Adrenal gland (tissue), 12 donors: ENCODE data around the gene WWOX. TPM values are rescaled to one million over a fixed set of nuclear protein-coding genes. Genes with fewer than 3 reads are reported as not detected.
A peak's percentile ranks its signal among the peaks of the same experiment; 100 is the strongest.

Experiments
- DNase-seq, 7 donors: peaks; one replicate each; pipeline ENCODE4 v3.0.0-alpha.2; 2019 to 2020
- H3K27ac ChIP-seq, 5 donors: fragments of 200-600 bp; sonication (generic) in 4 of 5; 1 replicate in 3 of 5; 2 replicates in 2 of 5; pipeline versions ENCODE4 v1.5.1 to v1.8.0; 2016 to 2020; ENCODE audit warnings: mild to moderate bottlenecking in 1 of 5
- H3K27me3 ChIP-seq: fragments of 200-600 bp; 2 replicates; pipeline ENCODE4 v1.8.0; 2021
- H3K36me3 ChIP-seq, 2 donors: fragments of 200-600 bp; replicated peaks in 1 of 2; 1 replicate in 1 of 2; 2 replicates in 1 of 2; pipeline versions ENCODE4 v1.5.1 to v1.8.0; 2018 to 2022
- H3K4me1 ChIP-seq, 2 donors: fragments of 200-600 bp; replicated peaks in 1 of 2; 1 replicate in 1 of 2; 2 replicates in 1 of 2; pipeline versions ENCODE4 v1.5.1 to v1.8.0; 2018 to 2021
- H3K4me3 ChIP-seq, 4 donors: fragments of 200-600 bp; sonication (generic) in 3 of 4; one replicate each; pipeline ENCODE4 v1.5.1; 2016 to 2018
- H3K9me3 ChIP-seq, 3 donors: fragments of 200-600 bp; sonication (generic) in 1 of 3; replicated peaks in 1 of 3; 1 replicate in 2 of 3; 2 replicates in 1 of 3; pipeline versions ENCODE4 v1.5.1 to v1.8.0; 2016 to 2021
- POLR2A ChIP-seq, 2 donors: fragments of 450-650 bp; IDR thresholded peaks; one replicate each; pipeline ENCODE4 v1.6.1; 2017; ENCODE audit warnings: antibody characterized with exemption in 2 of 2, mild to moderate bottlenecking in 2 of 2, moderate library complexity in 1 of 2
- WGBS, 4 donors: extraction: QIAGEN DNeasy Blood & Tissue Kit in 2 of 4; methylation state at CpG; one replicate each; pipeline versions ENCODE4 v1.1.5 to v1.1.7; 2013 to 2017; 5-methylcytosine and 5-hydroxymethylcytosine counted together
- intact Hi-C, 2 donors: fragments of 100-400 bp; cut with DNase I; formaldehyde crosslinking; loops; one replicate each; pipeline versions ENCODE4 v1.14.1 to v1.15.0; 2022 to 2023
- polyA plus RNA-seq, 3 donors: library from polyadenylated mRNA; stranded (reverse); fragments of 200-250 nt in 2 of 3; fragments of 350-450 nt in 1 of 3; fragmentation: Illumina TruSeq in 1 of 3; extraction: RNeasy Lipid Tissue Mini Kit (QIAGEN cat#74804) in 1 of 3; gene quantifications; one replicate each; pipeline ENCODE4 v1.2.3, GENCODE V29; 2013 to 2014
- total RNA-seq, 9 donors: library from RNA; depleted of rRNA in 4 of 9; stranded (reverse); fragments of >200 nt in 4 of 9; fragments of 120-200 nt in 1 of 9; fragmentation: NEBNext Ultra II Directional in 1 of 9; extraction: Animal tissue kit (Norgen Biotek cat#: 25700) in 1 of 9; gene quantifications; one replicate each; pipeline versions ENCODE4 v1.1.0 to v1.2.4, GENCODE V29; 2013 to 2023
- TF ChIP-seq, protein P1 (sequence below), 6 experiments: fragments of 450-650 bp in 4 of 6; fragments of 200-600 bp in 2 of 6; sonication (generic) in 1 of 6; IDR thresholded peaks; 1 replicate in 5 of 6; 2 replicates in 1 of 6; pipeline versions ENCODE4 v1.5.1 to v1.8.0; 2016 to 2021; ENCODE audit warnings: antibody characterized with exemption in 6 of 6, mild to moderate bottlenecking in 2 of 6, moderate library complexity in 1 of 6
- donor health status: healthy with polysubstance abuse.
- donor health status: Bipolar disorder and iron deficiency.
- donor health status: DM: yes; HTN: yes; CAD: no.
- donor health status: DM: no; HTN: no; CAD: no.
- donor health status: DM: no; HTN: no; CAD: no.
- donor health status: DM: yes; HTN: yes; CAD: no.

The WWOX gene
- total and polyA plus RNA-seq, 12 donors, result 11.8 to 74.6 (median 20.5) TPM

DNA sequence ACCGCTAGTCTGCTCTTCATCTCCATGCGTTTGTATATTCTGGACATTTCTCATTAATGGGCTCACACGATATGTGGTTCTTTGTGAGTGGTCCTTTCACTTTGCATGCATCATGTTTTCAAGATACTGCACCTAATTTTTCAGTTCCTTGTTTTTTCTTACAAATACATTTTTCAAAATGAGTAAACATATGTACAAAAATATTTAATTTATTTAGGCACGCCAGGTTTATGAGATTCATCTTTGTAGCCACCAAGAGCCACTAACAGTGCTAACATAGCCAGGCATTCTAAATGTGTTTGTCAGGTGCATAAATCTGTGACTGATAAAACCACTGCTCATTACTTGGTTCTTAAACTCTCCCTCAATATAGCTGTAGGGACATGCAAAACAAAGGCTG lies 375.3 kb downstream of the WWOX start:
- Histone ChIP-seq H3K4me3 (no peak overlapping the region), H3K4me1 (no peaks in the 10 kb centered on the region), H3K27ac (no peak overlapping the region), H3K27me3 (no peaks in the 10 kb centered on the region), H3K36me3 (no peaks in the 10 kb centered on the region), H3K9me3 (no peaks in the 10 kb centered on the region)
- TF ChIP-seq, protein P1, sequence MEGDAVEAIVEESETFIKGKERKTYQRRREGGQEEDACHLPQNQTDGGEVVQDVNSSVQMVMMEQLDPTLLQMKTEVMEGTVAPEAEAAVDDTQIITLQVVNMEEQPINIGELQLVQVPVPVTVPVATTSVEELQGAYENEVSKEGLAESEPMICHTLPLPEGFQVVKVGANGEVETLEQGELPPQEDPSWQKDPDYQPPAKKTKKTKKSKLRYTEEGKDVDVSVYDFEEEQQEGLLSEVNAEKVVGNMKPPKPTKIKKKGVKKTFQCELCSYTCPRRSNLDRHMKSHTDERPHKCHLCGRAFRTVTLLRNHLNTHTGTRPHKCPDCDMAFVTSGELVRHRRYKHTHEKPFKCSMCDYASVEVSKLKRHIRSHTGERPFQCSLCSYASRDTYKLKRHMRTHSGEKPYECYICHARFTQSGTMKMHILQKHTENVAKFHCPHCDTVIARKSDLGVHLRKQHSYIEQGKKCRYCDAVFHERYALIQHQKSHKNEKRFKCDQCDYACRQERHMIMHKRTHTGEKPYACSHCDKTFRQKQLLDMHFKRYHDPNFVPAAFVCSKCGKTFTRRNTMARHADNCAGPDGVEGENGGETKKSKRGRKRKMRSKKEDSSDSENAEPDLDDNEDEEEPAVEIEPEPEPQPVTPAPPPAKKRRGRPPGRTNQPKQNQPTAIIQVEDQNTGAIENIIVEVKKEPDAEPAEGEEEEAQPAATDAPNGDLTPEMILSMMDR (IDR thresholded peaks at IDR 0.05), result no peak
- no peak for TF ChIP-seq POLR2A (IDR thresholded peaks at IDR 0.05)
- no peak for DNase-seq
- intact Hi-C loops, result no loop called here
- 92 to 95% (median 93%) methylated on average over 4 of the region's 4 CpGs for WGBS, 4 donors

DNA sequence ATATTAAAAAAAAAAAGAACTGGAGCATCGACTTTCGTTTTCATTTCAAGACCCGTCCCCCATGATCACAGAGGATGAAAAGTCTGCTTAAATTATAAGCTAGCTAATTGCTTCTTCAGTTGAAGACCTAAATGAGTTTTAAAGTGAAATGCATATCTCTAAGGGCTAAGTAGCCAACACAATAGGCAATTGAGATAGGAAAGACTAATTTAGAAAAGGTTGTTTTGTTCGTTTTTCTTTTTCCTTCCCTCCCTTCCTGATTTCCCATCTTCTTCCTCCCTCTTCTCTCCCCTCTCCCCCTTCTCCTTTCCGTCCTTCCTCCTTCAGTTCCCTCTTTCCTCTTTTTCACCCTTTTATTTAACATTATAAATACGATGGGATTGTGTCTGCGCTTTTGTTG lies 377.2 kb downstream of the WWOX start:
- no peak for DNase-seq
- H3K36me3 ChIP-seq, result no peaks in the 10 kb centered on the region
- H3K4me1 ChIP-seq, result no peaks in the 10 kb centered on the region
- intact Hi-C loops, result no loop called here
- no peaks in the 10 kb centered on the region for H3K27me3 ChIP-seq
- no peak overlapping the region for H3K27ac ChIP-seq
- 86 to 91% (median 87%) methylated on average over 7 of the region's 7 CpGs for WGBS, 4 donors
- TF ChIP-seq, protein P1 (IDR thresholded peaks at IDR 0.05), result no peak
- TF ChIP-seq POLR2A (IDR thresholded peaks at IDR 0.05), result no peak
- H3K9me3 ChIP-seq, result no peaks in the 10 kb centered on the region
- no peak overlapping the region for H3K4me3 ChIP-seq

DNA sequence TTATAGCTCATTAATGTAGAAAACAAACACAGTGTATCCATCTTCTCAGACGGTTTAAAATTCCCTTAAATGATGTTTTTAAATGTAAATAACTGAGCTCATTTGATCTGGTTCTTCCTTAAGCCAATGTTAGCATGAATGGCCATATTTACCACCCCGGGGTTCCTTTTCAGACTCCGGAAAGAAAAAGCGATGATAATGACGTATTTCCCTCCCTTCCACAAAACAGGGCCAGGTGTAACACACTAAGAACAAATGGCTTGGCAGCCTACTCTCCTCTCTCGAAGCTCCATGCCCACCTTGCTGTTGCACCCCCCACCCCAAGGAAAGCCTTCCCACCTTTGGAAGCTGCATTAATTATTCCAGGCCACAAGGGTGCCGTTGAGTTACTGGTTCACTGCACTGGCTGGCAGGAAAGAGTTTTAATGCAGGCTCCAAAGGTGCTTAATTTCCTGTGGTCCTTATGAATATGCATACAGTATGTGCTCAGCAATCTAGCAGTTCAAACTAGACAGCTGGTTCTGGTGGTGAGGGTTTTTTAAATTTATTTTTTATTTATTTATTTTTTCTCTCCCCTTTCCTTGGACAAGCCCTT lies 378.9 kb downstream of the WWOX start:
- Histone ChIP-seq H3K4me1 (no peaks in the 10 kb centered on the region), H3K36me3 (no peaks in the 10 kb centered on the region), H3K27me3 (no peaks in the 10 kb centered on the region), H3K27ac (no peak overlapping the region), H3K4me3 (no peak overlapping the region), H3K9me3 (no peaks in the 10 kb centered on the region)
- intact Hi-C loops, result no loop called here
- WGBS, 4 donors, result 61 to 86% (median 86%) methylated on average over 7 of the region's 7 CpGs
- DNase-seq, result no peak
- TF ChIP-seq POLR2A (IDR thresholded peaks at IDR 0.05), result no peak
- TF ChIP-seq, protein P1 (IDR thresholded peaks at IDR 0.05), result peak in 4 of 6 experiments; percentile 9 to 34 (median 19)

DNA sequence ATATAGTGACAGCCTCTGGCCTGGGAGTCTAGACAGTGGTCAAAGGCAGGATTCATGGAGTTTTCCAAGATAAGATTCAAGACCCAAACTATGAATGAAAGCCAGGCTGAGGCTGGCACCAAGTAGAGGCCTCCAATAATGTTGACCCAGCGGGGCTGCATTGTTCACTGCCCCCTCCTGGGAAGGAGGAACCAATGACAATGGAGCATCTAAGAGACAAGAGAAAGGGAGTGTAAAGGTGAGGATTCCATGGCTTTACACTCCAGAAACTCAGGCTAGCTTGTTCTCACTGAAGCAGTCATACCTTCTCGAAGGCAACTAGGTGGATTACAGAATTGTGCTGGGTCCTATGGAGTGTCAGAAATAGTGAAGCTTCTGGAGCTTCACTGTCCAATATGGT lies 380.3 kb downstream of the WWOX start:
- H3K27ac ChIP-seq, result no peak overlapping the region
- H3K4me1 ChIP-seq, result no peaks in the 10 kb centered on the region
- no peaks in the 10 kb centered on the region for H3K27me3 ChIP-seq
- H3K4me3 ChIP-seq, result no peak overlapping the region
- no peak for DNase-seq
- 95 to 100% (median 97%) methylated on average over 2 of the region's 2 CpGs for WGBS, 4 donors
- TF ChIP-seq, protein P1 (IDR thresholded peaks at IDR 0.05), result no peak
- TF ChIP-seq POLR2A (IDR thresholded peaks at IDR 0.05), result no peak
- intact Hi-C loops, result no loop called here
- H3K36me3 ChIP-seq, result no peaks in the 10 kb centered on the region
- no peaks in the 10 kb centered on the region for H3K9me3 ChIP-seq
